ENCODE data around the gene WBP4.

DNA sequence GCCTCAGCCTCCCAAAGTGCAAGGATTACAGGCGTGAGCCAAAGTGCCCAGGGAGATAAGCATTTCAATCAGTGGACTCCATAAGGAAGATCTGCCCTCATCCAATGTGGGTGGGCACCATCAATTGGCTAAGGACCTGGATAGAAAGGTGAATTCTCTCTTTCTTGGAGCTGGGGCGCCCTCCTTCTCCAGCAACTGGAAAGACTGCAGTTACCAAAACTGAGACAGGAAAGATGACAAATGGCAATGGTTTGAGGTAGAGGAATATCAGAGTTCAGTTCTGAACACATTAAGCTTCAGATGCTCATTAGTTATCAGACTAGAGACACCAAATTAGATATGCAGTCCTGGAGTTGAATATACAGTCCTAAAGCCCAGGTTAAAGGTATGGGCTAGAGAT is 31.7 kb upstream of the WBP4 start:
- TF ChIP-seq CTCF (IDR thresholded peaks at IDR 0.05) (no peak), POLR2A (IDR thresholded peaks at IDR 0.05) (no peak)

All from right lobe of liver (tissue), 4 donors.